GM21381 (cell line): Measurements from ENCODE around the gene TRIM71.

Experiments used
- ATAC-seq: cut with Tn5 transposase; IDR thresholded peaks from one replicate; pipeline ENCODE4 v1.9.1; 2021; ENCODE audit warnings: mild to moderate bottlenecking, moderate library complexity; ENCODE audit not compliant: unreplicated experiment

TRIM71 gene

GRCh38 chr3:32862936-32863487, 45.2 kb downstream of the TRIM71 start:
- ATAC-seq: no peak

GRCh38 chr3:32865383-32865782, 47.6 kb downstream of the TRIM71 start:
- ATAC-seq: no peak

- ATAC-seq: no peak
Measured at GRCh38 chr3:32866533-32866932, 48.7 kb downstream of the TRIM71 start.

GRCh38 chr3:32867954-32868353, 50.2 kb downstream of the TRIM71 start:
- no peak for ATAC-seq

GRCh38 chr3:32868719-32869512, 51.1 kb downstream of the TRIM71 start:
- no peak for ATAC-seq

- no peak for ATAC-seq
Measured at GRCh38 chr3:32869513-32870047, 51.8 kb downstream of the TRIM71 start.

- no peak for ATAC-seq
Measured at GRCh38 chr3:32870373-32871095, 52.7 kb downstream of the TRIM71 start.

- ATAC-seq: no peak
Measured at GRCh38 chr3:32871273-32871672, 53.5 kb downstream of the TRIM71 start.

GRCh38 chr3:32872487-32873382, 54.9 kb downstream of the TRIM71 start:
- ATAC-seq: no peak

- no peak for ATAC-seq
Measured at GRCh38 chr3:32873531-32874130, 55.8 kb downstream of the TRIM71 start.

GRCh38 chr3:32876920-32877319, 59.1 kb downstream of the TRIM71 start:
- no peak for ATAC-seq

- no peak for ATAC-seq
Measured at GRCh38 chr3:32877598-32877997, 59.8 kb downstream of the TRIM71 start.

GRCh38 chr3:32880225-32880624, 62.4 kb downstream of the TRIM71 start:
- ATAC-seq: no peak

GRCh38 chr3:32881624-32882023, 63.8 kb downstream of the TRIM71 start:
- no peak for ATAC-seq

GRCh38 chr3:32882189-32882588, 64.4 kb downstream of the TRIM71 start:
- peak; percentile 51 for ATAC-seq

GRCh38 chr3:32882603-32883025, 64.8 kb downstream of the TRIM71 start:
- ATAC-seq: peak; percentile 85

- ATAC-seq: no peak
Measured at GRCh38 chr3:32883817-32884216, 66.0 kb downstream of the TRIM71 start.

- ATAC-seq: no peak
Measured at GRCh38 chr3:32884591-32884990, 66.8 kb downstream of the TRIM71 start.

- no peak for ATAC-seq
Measured at GRCh38 chr3:32885283-32885901, 67.6 kb downstream of the TRIM71 start.

GRCh38 chr3:32886296-32886695, 68.5 kb downstream of the TRIM71 start:
- ATAC-seq: no peak
